ENCODE data around the gene RICTOR. TPM values are rescaled to one million over a fixed set of nuclear protein-coding genes. Genes with fewer than 3 reads are reported as not detected.
"Not testable (repeated sequence)": the region's sequence is repeated elsewhere in the genome, so short reads cannot be mapped to it uniquely, and the experiment has no call there.

RICTOR gene
- total RNA-seq, 2 experiments from 2014 or later, result 27.7 to 27.8 TPM

- Mint-ChIP-seq H3K27me3 (no peaks in the 10 kb centered on the region), H3K4me1 (ENCODE audit: low read depth) (peaks cover 37% of the 10 kb centered on the region), H3K27ac (no peak overlapping the region), H3K4me3 (no peak overlapping the region), H3K36me3 (peaks cover 12% of the 10 kb centered on the region), H3K9me3 (no peaks in the 10 kb centered on the region)
- ChIA-PET POLR2A (no interaction called here), CTCF (no interaction called here)
- intact Hi-C loops (cut with micrococcal nuclease), result no loop called here
- no peak for DNase-seq
These were observed 75.2 kb downstream of the RICTOR start for GRCh38 chr5:38999037-38999436.

DNA sequence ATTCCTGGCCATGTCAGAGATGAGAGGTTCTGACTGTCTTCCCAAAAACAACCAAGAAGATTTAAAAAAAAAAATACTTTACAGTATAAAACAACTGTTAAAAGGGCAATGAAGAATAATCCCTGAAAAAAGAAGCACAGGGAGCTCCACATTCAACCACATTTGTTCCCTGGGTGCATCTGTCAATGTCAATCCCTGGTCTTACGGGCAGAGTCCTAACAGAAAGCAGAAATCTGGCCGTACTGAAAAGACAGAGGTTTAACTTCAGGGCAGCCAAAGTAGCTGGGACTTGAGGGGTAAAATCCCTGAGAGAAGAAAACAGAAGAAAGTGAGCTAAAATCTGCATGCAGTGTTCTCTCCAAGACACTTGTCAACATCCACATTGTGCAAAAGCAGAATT is 76.6 kb downstream of the RICTOR start:
- CTCF ChIA-PET, result interaction anchor here (0.8 kb wide), 1 partner anchor 25 kb away, joined by 3 read pairs; no protein-coding TSS in a partner anchor
- Mint-ChIP-seq H3K27ac (no peak overlapping the region), H3K4me3 (no peak overlapping the region), H3K9me3 (no peaks in the 10 kb centered on the region), H3K27me3 (no peaks in the 10 kb centered on the region), H3K36me3 (peaks cover 16% of the 10 kb centered on the region), H3K4me1 (ENCODE audit: low read depth) (peaks cover 33% of the 10 kb centered on the region)
- intact Hi-C loops (cut with micrococcal nuclease), result no loop called here
- DNase-seq, result no peak
- POLR2A ChIA-PET, result no interaction called here

GRCh38 chr5:38996123-38996522 is 78.1 kb downstream of the RICTOR start:
- Mint-ChIP-seq H3K36me3 (peaks cover 18% of the 10 kb centered on the region), H3K27me3 (no peaks in the 10 kb centered on the region), H3K4me3 (no peak overlapping the region), H3K9me3 (no peaks in the 10 kb centered on the region), H3K4me1 (ENCODE audit: low read depth) (peaks cover 18% of the 10 kb centered on the region), H3K27ac (no peak overlapping the region)
- POLR2A ChIA-PET, result no interaction called here
- intact Hi-C loops (cut with micrococcal nuclease), result no loop called here
- CTCF ChIA-PET, result interaction anchor here (0.9 kb wide), 1 partner anchor 104 kb away, joined by 3 read pairs; no protein-coding TSS in a partner anchor
- no peak for DNase-seq

- CTCF ChIA-PET, result interaction anchor here (0.7 to 1.0 kb wide), 2 partner anchors 9 to 87 kb away, joined by 3 to 7 read pairs; no protein-coding TSS in a partner anchor
- H3K27me3 Mint-ChIP-seq, result no peaks in the 10 kb centered on the region
These were observed 79.8 kb downstream of the RICTOR start for GRCh38 chr5:38994324-38994927.

GRCh38 chr5:38989974-38990719 is 84.1 kb downstream of the RICTOR start:
- H3K4me3 Mint-ChIP-seq; H3K27ac Mint-ChIP-seq; POLR2A ChIA-PET; H3K27me3 Mint-ChIP-seq; DNase-seq; H3K9me3 Mint-ChIP-seq; H3K4me1 Mint-ChIP-seq (ENCODE audit: low read depth); CTCF ChIA-PET: not testable (repeated sequence)
- H3K36me3 Mint-ChIP-seq, result peaks cover 48% of the 10 kb centered on the region
- intact Hi-C loops (cut with micrococcal nuclease), result loop anchor here (5.0 kb wide), 1 partner anchor 292 kb away; no protein-coding TSS in a partner anchor

More at GRCh38 chr5:38994324-38994927, 79.8 kb downstream of the RICTOR start:
- intact Hi-C loops (cut with micrococcal nuclease), result loop anchor here (1.0 to 5.0 kb wide), 2 partner anchors 86 to 288 kb away; no protein-coding TSS in a partner anchor
- Mint-ChIP-seq H3K4me1 (ENCODE audit: low read depth) (peaks cover 10% of the 10 kb centered on the region), H3K27ac (no peak overlapping the region), H3K4me3 (no peak overlapping the region), H3K9me3 (peaks cover 2% of the 10 kb centered on the region), H3K36me3 (peaks cover 26% of the 10 kb centered on the region)
- POLR2A ChIA-PET, result no interaction called here
- DNase-seq, result peak; percentile 28

DNA sequence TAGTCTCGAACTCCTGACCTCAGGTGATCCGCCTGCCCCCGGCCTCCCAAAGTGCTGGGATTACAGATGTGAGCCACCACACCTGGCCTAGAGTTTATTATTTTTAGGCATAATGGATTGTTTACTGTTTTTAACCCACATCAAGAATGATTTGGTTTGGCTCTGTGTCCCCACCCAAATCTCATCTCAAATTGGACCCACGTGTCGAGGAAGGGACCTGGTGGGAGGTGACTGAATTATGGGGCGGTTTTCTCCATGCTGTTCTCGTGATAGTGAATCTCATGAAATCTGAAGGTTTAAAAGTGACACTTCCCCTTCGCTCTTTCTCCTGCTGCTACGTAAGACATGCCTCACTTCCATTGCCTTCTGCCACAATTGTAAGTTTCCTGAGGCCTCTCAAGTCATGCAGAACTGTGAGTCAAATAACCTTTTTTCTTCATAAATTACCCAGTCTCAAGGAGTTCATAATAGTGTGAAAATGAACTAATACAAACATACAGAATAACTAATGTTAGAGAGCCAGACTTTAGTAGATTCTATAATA is 88.2 kb downstream of the RICTOR start:
- Mint-ChIP-seq H3K4me3 (no peak overlapping the region), H3K27me3 (no peaks in the 10 kb centered on the region), H3K36me3 (peaks cover 43% of the 10 kb centered on the region), H3K27ac (no peak overlapping the region), H3K9me3 (peaks cover 10% of the 10 kb centered on the region), H3K4me1 (ENCODE audit: low read depth) (peaks cover 2% of the 10 kb centered on the region)
- ChIA-PET CTCF (no interaction called here), POLR2A (no interaction called here)
- intact Hi-C loops (cut with micrococcal nuclease), result no loop called here
- no peak for DNase-seq

DNA sequence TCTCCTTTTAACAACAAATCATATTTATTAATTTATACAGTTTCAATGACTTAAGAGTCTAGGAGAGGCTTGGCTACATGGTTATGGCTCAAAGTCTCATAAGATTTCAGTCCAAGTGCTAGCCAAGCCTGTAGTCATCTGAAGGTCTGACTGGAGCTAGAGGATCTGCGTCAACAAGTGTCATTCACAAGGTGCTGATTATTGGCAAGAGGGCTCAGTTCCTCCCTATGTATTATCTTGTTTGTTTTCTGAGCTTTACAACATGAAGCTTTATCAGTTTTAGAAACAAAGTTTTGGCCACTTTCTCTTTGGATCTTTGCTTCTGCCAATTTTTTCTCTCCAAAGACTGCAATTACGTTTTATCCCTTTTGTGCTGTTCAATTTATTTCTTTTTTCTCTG is 94.7 kb downstream of the RICTOR start:
- ChIA-PET POLR2A (no interaction called here), CTCF (interaction anchor here (1.0 kb wide), 1 partner anchor 568 kb away, joined by 3 read pairs; no protein-coding TSS in a partner anchor)
- intact Hi-C loops (cut with micrococcal nuclease), result no loop called here
- no peaks in the 10 kb centered on the region for H3K4me1 Mint-ChIP-seq (ENCODE audit: low read depth)
- no peaks in the 10 kb centered on the region for H3K9me3 Mint-ChIP-seq
- no peaks in the 10 kb centered on the region for H3K27me3 Mint-ChIP-seq
- H3K27ac Mint-ChIP-seq, result no peak overlapping the region
- no peak overlapping the region for H3K4me3 Mint-ChIP-seq
- H3K36me3 Mint-ChIP-seq, result peaks cover 4% of the 10 kb centered on the region
- DNase-seq, result no peak

GRCh38 chr5:38978036-38978435 is 96.2 kb downstream of the RICTOR start:
- no peak for DNase-seq
- intact Hi-C loops (cut with micrococcal nuclease), result no loop called here
- no peaks in the 10 kb centered on the region for H3K27me3 Mint-ChIP-seq
- H3K9me3 Mint-ChIP-seq, result no peaks in the 10 kb centered on the region
- peaks cover 4% of the 10 kb centered on the region for H3K36me3 Mint-ChIP-seq
- no peaks in the 10 kb centered on the region for H3K4me1 Mint-ChIP-seq (ENCODE audit: low read depth)
- H3K27ac Mint-ChIP-seq, result no peak overlapping the region
- H3K4me3 Mint-ChIP-seq, result no peak overlapping the region
- ChIA-PET POLR2A (no interaction called here), CTCF (no interaction called here)

DNA sequence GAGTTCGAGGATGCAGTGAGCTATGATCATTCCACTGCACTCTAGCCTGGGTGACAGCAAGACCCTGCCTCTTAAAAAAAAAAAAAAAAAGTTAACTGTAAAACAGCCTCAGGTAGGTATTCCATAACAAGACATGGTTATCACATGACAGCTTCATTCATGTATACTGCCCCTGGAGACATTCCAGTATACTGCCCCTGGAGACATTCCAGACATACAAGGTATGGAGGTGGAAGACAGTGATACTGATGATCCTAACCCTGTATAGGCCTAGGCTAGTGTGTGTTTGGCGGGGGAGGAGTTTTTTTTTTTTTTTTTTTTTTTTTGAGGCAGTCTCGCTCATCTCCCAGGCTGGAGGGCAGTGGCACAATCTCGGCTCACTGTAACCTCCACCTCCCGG is 105.5 kb downstream of the RICTOR start:
- intact Hi-C loops (cut with micrococcal nuclease), result no loop called here

DNA sequence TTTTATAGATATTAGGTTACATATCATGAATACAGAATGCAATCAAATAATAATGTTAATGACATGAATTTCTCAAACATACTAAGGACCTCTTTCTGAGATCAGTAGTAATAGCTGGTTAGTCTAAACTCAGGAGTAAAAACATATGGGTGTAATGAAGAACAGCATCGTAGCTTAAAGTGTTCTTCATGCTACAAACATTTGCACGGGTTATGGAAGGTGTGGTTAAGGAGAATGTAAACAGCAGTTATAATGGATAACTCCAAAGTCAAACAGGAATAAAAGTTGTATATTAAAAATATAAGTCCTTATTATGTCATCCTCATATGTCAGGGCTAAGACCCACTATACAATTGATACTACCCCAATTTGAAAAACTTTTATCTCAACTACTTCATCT is 112.5 kb downstream of the RICTOR start:
- ChIA-PET POLR2A (no interaction called here), CTCF (no interaction called here)
- no peaks in the 10 kb centered on the region for H3K9me3 Mint-ChIP-seq
- H3K4me1 Mint-ChIP-seq (ENCODE audit: low read depth), result no peaks in the 10 kb centered on the region
- H3K4me3 Mint-ChIP-seq, result no peak overlapping the region
- H3K36me3 Mint-ChIP-seq, result peaks cover 24% of the 10 kb centered on the region
- H3K27me3 Mint-ChIP-seq, result no peaks in the 10 kb centered on the region
- DNase-seq, result no peak
- H3K27ac Mint-ChIP-seq, result no peak overlapping the region
- intact Hi-C loops (cut with micrococcal nuclease), result no loop called here

More for the DNA sequence above, 105.5 kb downstream of the RICTOR start:
- Mint-ChIP-seq H3K4me3 (no peak overlapping the region), H3K36me3 (no peaks in the 10 kb centered on the region), H3K27ac (no peak overlapping the region), H3K27me3 (no peaks in the 10 kb centered on the region), H3K4me1 (ENCODE audit: low read depth) (no peaks in the 10 kb centered on the region), H3K9me3 (no peaks in the 10 kb centered on the region)
- ChIA-PET POLR2A (interaction anchor here (0.6 kb wide), 1 partner anchor 16 kb away, joined by 4 read pairs; no protein-coding TSS in a partner anchor), CTCF (interaction anchor here (0.6 to 0.7 kb wide), 3 partner anchors 112 to 408 kb away, joined by 3 to 4 read pairs (median 3); no protein-coding TSS in a partner anchor)
- DNase-seq, result no peak

DNA sequence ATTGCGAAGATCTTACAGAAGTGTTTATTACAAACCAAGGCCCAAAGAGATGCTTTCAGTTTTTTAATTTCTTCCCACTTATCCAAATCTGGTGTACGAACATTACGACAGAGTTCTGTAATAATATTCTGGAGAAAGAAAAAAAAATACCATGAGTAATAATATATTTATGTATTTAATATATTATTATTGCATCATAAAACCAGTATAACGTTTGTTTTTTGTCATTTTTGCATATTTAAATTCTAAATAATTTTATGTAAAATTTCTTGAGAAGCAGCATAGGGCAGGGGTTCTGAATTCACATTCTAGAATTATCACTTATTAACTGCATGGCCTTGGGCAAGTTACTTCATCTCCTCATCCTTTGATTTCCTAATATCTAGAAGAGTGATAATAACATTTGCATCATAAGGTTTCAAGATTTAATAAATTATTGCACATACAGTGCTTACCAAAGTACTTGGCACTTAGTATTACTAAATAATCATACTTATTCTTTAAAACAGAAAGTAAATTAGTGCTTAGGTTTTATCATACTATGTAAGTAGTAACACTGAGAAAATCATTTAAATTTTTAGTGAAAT is 120.7 kb downstream of the RICTOR start:
- H3K27me3 Mint-ChIP-seq, result no peaks in the 10 kb centered on the region
- POLR2A ChIA-PET, result no interaction called here

GRCh38 chr5:38948501-38948900 is 125.7 kb downstream of the RICTOR start:
- Mint-ChIP-seq H3K36me3 (peaks cover 31% of the 10 kb centered on the region), H3K27me3 (no peaks in the 10 kb centered on the region), H3K4me1 (ENCODE audit: low read depth) (no peaks in the 10 kb centered on the region), H3K27ac (no peak overlapping the region), H3K9me3 (no peaks in the 10 kb centered on the region), H3K4me3 (no peak overlapping the region)
- ChIA-PET POLR2A (no interaction called here), CTCF (no interaction called here)
- intact Hi-C loops (cut with micrococcal nuclease), result no loop called here
- DNase-seq, result no peak

More for the DNA sequence above, 120.7 kb downstream of the RICTOR start:
- Mint-ChIP-seq H3K9me3 (no peaks in the 10 kb centered on the region), H3K27ac (no peak overlapping the region), H3K36me3 (peaks cover 33% of the 10 kb centered on the region), H3K4me1 (ENCODE audit: low read depth) (no peaks in the 10 kb centered on the region), H3K4me3 (no peak overlapping the region)
- DNase-seq, result no peak
- CTCF ChIA-PET, result no interaction called here
- intact Hi-C loops (cut with micrococcal nuclease), result no loop called here
